H1 (cell line): Measurements from ENCODE around the gene MYDGF. TPM values are rescaled to one million over a fixed set of nuclear protein-coding genes. Genes with fewer than 3 reads are reported as not detected.
A peak's percentile ranks its signal among the peaks of the same experiment; 100 is the strongest.

Experiments
- CTCF ChIA-PET: fragments of 300-600 bp; sonication (Branson Sonifier 250); formaldehyde crosslinking; loops from one replicate; lab custom pipeline; 2021; ENCODE audit not compliant: partially characterized antibody; lab: Charles Lee
- POLR2A ChIA-PET: fragments of 300-600 bp; sonication (Branson Sonifier 250); formaldehyde crosslinking; loops from one replicate; lab custom pipeline; 2021; ENCODE audit warnings: inconsistent platforms; ENCODE audit not compliant: partially characterized antibody; lab: Charles Lee
- DNase-seq, 2 experiments: peaks; one replicate each; pipeline versions ENCODE4 v3.0.0 to v3.0.0-alpha.2; 2010 to 2022; ENCODE audit warnings: low spot score in 2 of 2, low read depth in 1 of 2, mixed read lengths in 1 of 2
- FAIRE-seq: peaks from 2 replicates; lab custom pipeline; 2011; peaks lifted over from hg19 to GRCh38; lab: Jason Lieb, UNC
- H2AFZ ChIP-seq: 2 replicates; pipeline ENCODE4 v1.8.1; 2012; ENCODE audit warnings: low read length, inconsistent platforms
- H2AK5ac ChIP-seq: 2 replicates; pipeline ENCODE4 v1.6.1; 2013; ENCODE audit warnings: low read depth, low read length
- H2BK120ac ChIP-seq: replicated peaks from 2 replicates; pipeline ENCODE3; 2013; ENCODE audit warnings: low read depth, low read length, inconsistent platforms
- H2BK12ac ChIP-seq: 2 replicates; pipeline ENCODE4 v1.6.1; 2013; ENCODE audit warnings: low read depth, low read length
- H2BK15ac ChIP-seq: 2 replicates; pipeline ENCODE4 v1.6.1; 2013; ENCODE audit warnings: low read length
- H2BK20ac ChIP-seq: 2 replicates; pipeline ENCODE4 v1.6.1; 2013; ENCODE audit warnings: low read length
- H2BK5ac ChIP-seq: 2 replicates; pipeline ENCODE4 v1.6.1; 2013; ENCODE audit warnings: low read depth, low read length
- H3K14ac ChIP-seq: 2 replicates; pipeline ENCODE4 v1.6.1; 2013; ENCODE audit warnings: inconsistent platforms; ENCODE audit not compliant: insufficient read length
- H3K18ac ChIP-seq: 2 replicates; pipeline ENCODE4 v1.6.1; 2013; ENCODE audit warnings: low read length; ENCODE audit errors: extremely low read depth
- H3K23ac ChIP-seq: 2 replicates; pipeline ENCODE4 v1.6.1; 2013; ENCODE audit warnings: inconsistent platforms; ENCODE audit not compliant: insufficient read length
- H3K23me2 ChIP-seq: 2 replicates; pipeline ENCODE4 v1.6.1; 2013; ENCODE audit warnings: low read depth, low read length
- H3K27ac ChIP-seq: 2 replicates; pipeline ENCODE4 v1.6.1; 2011; ENCODE audit warnings: low read depth, low read length, inconsistent platforms
- H3K27me3 ChIP-seq, 4 experiments: replicated peaks in 1 of 4; 1 replicate in 1 of 4; 2 replicates in 3 of 4; pipeline versions ENCODE4 v1.6.1 to v1.8.1; 2011 to 2013; ENCODE audit warnings: low read length in 3 of 4, mild to moderate bottlenecking in 3 of 4, inconsistent platforms in 2 of 4, mixed read lengths in 2 of 4, moderate library complexity in 1 of 4; ENCODE audit not compliant: control insufficient read depth in 3 of 4, insufficient read depth in 3 of 4; ENCODE audit errors: extremely low read depth in 1 of 4
- H3K36me3 ChIP-seq, 4 experiments: 2 replicates each; pipeline versions ENCODE4 v1.6.1 to v1.8.1; 2011 to 2013; ENCODE audit warnings: mild to moderate bottlenecking in 4 of 4, low read length in 3 of 4, moderate library complexity in 2 of 4, control low read depth in 1 of 4, inconsistent platforms in 1 of 4; ENCODE audit not compliant: insufficient read depth in 4 of 4, control insufficient read depth in 2 of 4
- H3K4ac ChIP-seq: replicated peaks from 2 replicates; pipeline ENCODE3; 2013; ENCODE audit warnings: low read length, low read depth, mixed read lengths, inconsistent platforms; ENCODE audit not compliant: insufficient read length
- H3K4me1 ChIP-seq, 4 experiments: replicated peaks in 1 of 4; 1 replicate in 1 of 4; 2 replicates in 3 of 4; pipeline versions ENCODE4 v1.6.1 to v1.8.1; 2011 to 2013; ENCODE audit warnings: low read length in 3 of 4, inconsistent platforms in 2 of 4, mixed read lengths in 1 of 4; ENCODE audit not compliant: insufficient read depth in 4 of 4, control insufficient read depth in 3 of 4
- H3K4me2 ChIP-seq, 2 experiments: 2 replicates each; pipeline versions ENCODE4 v1.6.1 to v1.8.1; 2011 to 2013; ENCODE audit warnings: low read depth in 2 of 2, low read length in 2 of 2, control low read depth in 1 of 2, inconsistent platforms in 1 of 2, mild to moderate bottlenecking in 1 of 2; ENCODE audit not compliant: insufficient read depth in 1 of 2
- H3K4me3 ChIP-seq, 4 experiments: fragments of 200-600, 300-600 bp in 1 of 4; sonication (generic), shearing (Covaris generic), sonication (Bioruptor Twin) in 1 of 4; 2 replicates each; pipeline versions ENCODE4 v1.5.1 to v1.8.1; 2011 to 2016; ENCODE audit warnings: low read length in 4 of 4, low read depth in 3 of 4, control low read depth in 2 of 4, inconsistent platforms in 2 of 4, mild to moderate bottlenecking in 2 of 4, mixed read lengths in 1 of 4, moderate library complexity in 1 of 4; ENCODE audit not compliant: insufficient read depth in 2 of 4; ENCODE audit errors: extremely low read depth in 1 of 4
- H3K56ac ChIP-seq: replicated peaks from 2 replicates; pipeline ENCODE3; 2013; ENCODE audit warnings: low read depth, mild to moderate bottlenecking, mixed read lengths, low read length, inconsistent platforms; ENCODE audit not compliant: insufficient read length
- H3K79me1 ChIP-seq: 2 replicates; pipeline ENCODE4 v1.6.1; 2013; ENCODE audit warnings: low read depth, low read length, control low read depth
- H3K79me2 ChIP-seq, 2 experiments: 2 replicates each; pipeline versions ENCODE4 v1.6.1 to v1.8.1; 2012 to 2013; ENCODE audit warnings: low read length in 2 of 2, mild to moderate bottlenecking in 2 of 2, inconsistent platforms in 1 of 2; ENCODE audit not compliant: insufficient read depth in 2 of 2, control insufficient read depth in 1 of 2
- H3K9ac ChIP-seq, 4 experiments: replicated peaks in 1 of 4; 1 replicate in 1 of 4; 2 replicates in 3 of 4; pipeline versions ENCODE4 v1.6.1 to v1.8.1; 2011 to 2013; ENCODE audit warnings: low read depth in 3 of 4, low read length in 3 of 4, control low read depth in 2 of 4, mild to moderate bottlenecking in 2 of 4, moderate library complexity in 2 of 4, inconsistent platforms in 1 of 4; ENCODE audit errors: extremely low read depth in 1 of 4
- H3K9me3 ChIP-seq, 2 experiments: 2 replicates each; pipeline versions ENCODE4 v1.6.1 to v1.8.1; 2012 to 2013; ENCODE audit warnings: mild to moderate bottlenecking in 2 of 2, moderate library complexity in 2 of 2, control low read depth in 1 of 2, inconsistent platforms in 1 of 2, low read depth in 1 of 2, low read length in 1 of 2, mixed read lengths in 1 of 2; ENCODE audit not compliant: insufficient read depth in 2 of 2
- H4K20me1 ChIP-seq, 2 experiments: replicated peaks in 1 of 2; 2 replicates each; pipeline versions ENCODE3 to v1.8.1; 2011 to 2013; ENCODE audit warnings: inconsistent platforms in 2 of 2, low read length in 2 of 2, mild to moderate bottlenecking in 1 of 2; ENCODE audit not compliant: insufficient read depth in 2 of 2, control insufficient read depth in 1 of 2
- H4K5ac ChIP-seq: 2 replicates; pipeline ENCODE4 v1.6.1; 2013; ENCODE audit warnings: low read length, low read depth, mixed read lengths, inconsistent platforms; ENCODE audit not compliant: insufficient read length
- H4K8ac ChIP-seq: 2 replicates; pipeline ENCODE4 v1.8.0; 2013; ENCODE audit warnings: mild to moderate bottlenecking, moderate library complexity, low read length, inconsistent platforms; ENCODE audit not compliant: insufficient read depth; ENCODE audit errors: extremely low read depth
- H4K91ac ChIP-seq: replicated peaks from 2 replicates; pipeline ENCODE3; 2013; ENCODE audit warnings: low read length, mixed read lengths, inconsistent platforms; ENCODE audit not compliant: insufficient read length
- BACH1 ChIP-seq: IDR thresholded peaks from 2 replicates; pipeline ENCODE4 v1.6.1; 2012; ENCODE audit warnings: low read length, improper control_type of control experiment
- CHD2 ChIP-seq: IDR thresholded peaks from 2 replicates; pipeline ENCODE4 v1.6.1; 2012; ENCODE audit warnings: low read length, improper control_type of control experiment
- GTF2F1 ChIP-seq: IDR thresholded peaks from 2 replicates; pipeline ENCODE4 v1.6.1; 2012; ENCODE audit warnings: low read depth, low read length, improper control_type of control experiment, borderline replicate concordance
- MAX ChIP-seq: IDR thresholded peaks from 2 replicates; pipeline ENCODE4 v1.6.1; 2012; ENCODE audit warnings: inconsistent platforms
- RAD21 ChIP-seq, 2 experiments: IDR thresholded peaks in 1 of 2; conservative IDR thresholded peaks in 1 of 2; 2 replicates each; pipeline ENCODE4 v1.6.1; 2011; ENCODE audit warnings: low read depth in 2 of 2, low read length in 2 of 2, improper control_type of control experiment in 1 of 2, inconsistent platforms in 1 of 2, mild to moderate bottlenecking in 1 of 2, moderate library complexity in 1 of 2
- RXRA ChIP-seq: IDR thresholded peaks from 2 replicates; pipeline ENCODE4 v1.6.1; 2011; ENCODE audit warnings: low read depth, mild to moderate bottlenecking, low read length, moderate library complexity; ENCODE audit not compliant: insufficient read depth
- SP1 ChIP-seq: IDR thresholded peaks from 2 replicates; pipeline ENCODE4 v1.6.1; 2011; ENCODE audit warnings: low read depth, low read length
- USF2 ChIP-seq: IDR thresholded peaks from 2 replicates; pipeline ENCODE4 v1.6.1; 2011; ENCODE audit warnings: low read length, improper control_type of control experiment
- YY1 ChIP-seq: IDR thresholded peaks from 2 replicates; pipeline ENCODE4 v1.6.1; 2011; ENCODE audit warnings: low read depth, mild to moderate bottlenecking, low read length
- WGBS, 2 experiments: shearing (Covaris generic) in 1 of 2; methylation state at CpG; one replicate each; pipeline versions ENCODE4 v1.1.6 to v1.1.7; 2013 to 2015; ENCODE audit warnings: low lambda C conversion rate in 2 of 2, mixed read lengths in 2 of 2, inconsistent platforms in 1 of 2, low coverage in 1 of 2, missing lambda C conversion rate in 1 of 2; ENCODE audit not compliant: insufficient replicate concordance in 2 of 2, insufficient coverage in 1 of 2, insufficient read length in 1 of 2; ENCODE audit errors: extremely low coverage in 1 of 2, missing lambda C conversion rate in 1 of 2; 5-methylcytosine and 5-hydroxymethylcytosine counted together
- polyA plus RNA-seq, 7 experiments: library from polyadenylated mRNA; depleted of rRNA in 3 of 7; stranded (reverse) in 5 of 7; unstranded in 2 of 7; fragments of >200 nt in 5 of 7; fragments of 200-250 nt in 2 of 7; gene quantifications; 1 replicate in 5 of 7; 2 replicates in 1 of 7; 4 replicates in 1 of 7; pipeline versions ENCODE4 v1.2.1 to v1.2.3, GENCODE V29; 2011 to 2013; ENCODE audit warnings: missing spikeins in 2 of 7, mixed read lengths in 2 of 7
- total RNA-seq: library from RNA; stranded (reverse); fragmentation: NEBNext Ultra II Directional; extraction: Animal tissue kit (Norgen Biotek cat#: 25700); gene quantifications from 2 replicates; pipeline ENCODE4 v1.2.1, GENCODE V29; 2021

The MYDGF gene
- total and polyA plus RNA-seq, 2 of the 8 experiments (the other 6 are each of a cell fraction or from before 2014, with no cell fraction given) = 40.6 to 51.1 TPM

GRCh38 chr19:4676955-4677731 is 7.0 kb upstream of the MYDGF start:
- H3K9ac ChIP-seq = no peak overlapping the region; a peak in 1 of 7 replicates
- H2BK5ac ChIP-seq = no peak overlapping the region
- H4K5ac ChIP-seq = no peak overlapping the region
- no peak overlapping the region for H3K4ac ChIP-seq
- no peak overlapping the region for H3K23ac ChIP-seq
- H2AFZ ChIP-seq = no peak overlapping the region
- peaks cover 0 to 11% (median 8%) of the 10 kb centered on the region in 4 experiments; a peak in 6 of 7 replicates for H3K4me1 ChIP-seq
- H3K4me3 ChIP-seq = peak overlapping the region in 1 of 4 experiments; percentile 20; a peak in 1 of 8 replicates
- H3K56ac ChIP-seq = no peak overlapping the region
- H2BK12ac ChIP-seq = peak overlapping the region; percentile 75; the same call in 1 of the 2 replicates
- no peaks in the 10 kb centered on the region for H3K79me1 ChIP-seq
- H3K27me3 ChIP-seq = no peaks in the 10 kb centered on the region; a peak in 1 of 7 replicates
- H2BK120ac ChIP-seq = no peak overlapping the region
- H3K14ac ChIP-seq = no peak overlapping the region
- no peak overlapping the region for H3K27ac ChIP-seq
- H2AK5ac ChIP-seq = no peak overlapping the region; the same call in 1 of the 2 replicates
- H3K18ac ChIP-seq = no peak overlapping the region
- peak overlapping the region in 1 of 2 experiments; percentile 30; a peak in 1 of 4 replicates for H3K4me2 ChIP-seq
- peak overlapping the region; percentile 92; the same call in 1 of the 2 replicates for H2BK15ac ChIP-seq
- H4K91ac ChIP-seq = no peak overlapping the region
- H3K79me2 ChIP-seq = no peaks in the 10 kb centered on the region
- H4K8ac ChIP-seq = no peak overlapping the region
- H3K23me2 ChIP-seq = no peaks in the 10 kb centered on the region
- FAIRE-seq (no peak), DNase-seq (peak; percentile 75 to 91)
- WGBS, 2 experiments = 70% methylated on average over 17 of the region's 17 CpGs; no CpG with 5 or more reads in 1 of the 2 experiments
- CTCF ChIA-PET = interaction anchor here (0.5 to 2.5 kb wide), 21 partner anchors 9 to 328 kb away, joined by 3 to 11 read pairs (median 4); no protein-coding TSS in a partner anchor
- no peak overlapping the region for H2BK20ac ChIP-seq
- peaks cover 0 to 4% (median 2%) of the 10 kb centered on the region in 4 experiments; a peak in 5 of 8 replicates for H3K36me3 ChIP-seq
- H4K20me1 ChIP-seq = peaks cover 0 to 1% of the 10 kb centered on the region in 2 experiments
- H3K9me3 ChIP-seq = no peaks in the 10 kb centered on the region
- POLR2A ChIA-PET = interaction anchor here (0.6 to 1.9 kb wide), 3 partner anchors 21 to 655 kb away, joined by 3 to 4 read pairs (median 3); no protein-coding TSS in a partner anchor
- no peak for TF ChIP-seq BACH1
- TF ChIP-seq YY1 = 0 out of 2 replicates have a peak, but pooled peaks have one; percentile 11
- TF ChIP-seq GTF2F1 = no peak
- TF ChIP-seq RXRA = no peak
- TF ChIP-seq MAX = 0 out of 2 replicates have a peak, but pooled peaks have one; percentile 20
- TF ChIP-seq RAD21 (IDR thresholded peaks at IDR 0.05 in 1 of 2, conservative IDR thresholded peaks at IDR 0.05 in 1 of 2; ENCODE audit: low read depth in 2 of 2, low read length in 2 of 2) = peak; percentile 24 to 37; a peak in 2 of 4 replicates
- no peak for TF ChIP-seq CHD2
- peak; percentile 46; the same call in 1 of the 2 replicates for TF ChIP-seq SP1
- TF ChIP-seq USF2 = 0 out of 2 replicates have a peak, but pooled peaks have one; percentile 2
